Transverse colon (tissue), 1 donor: Measurements from ENCODE around the gene RAB13.

Experiments
- EP300 ChIP-seq: sonication (generic); formaldehyde crosslinking; IDR thresholded peaks from one replicate; pipeline ENCODE4 v1.6.1; 2017; ENCODE audit warnings: antibody characterized with exemption, low read depth
- POLR2A ChIP-seq: fragments of 450-650 bp; IDR thresholded peaks from one replicate; pipeline ENCODE4 v1.6.1; 2016; ENCODE audit warnings: antibody characterized with exemption, mild to moderate bottlenecking, moderate library complexity

GRCh38 chr1:154019269-154019668, 33.1 kb upstream of the RAB13 start:
- TF ChIP-seq EP300 (no peak), POLR2A (no peak)
